ENCODE data around the gene NBAS.

- TF ChIP-seq POLR2AphosphoS5 (IDR thresholded peaks at IDR 0.05), result no peak
- TF ChIP-seq CTCF (IDR thresholded peaks at IDR 0.05; ENCODE audit: poor library complexity, severe bottlenecking), result no peak
- TF ChIP-seq REST (IDR thresholded peaks at IDR 0.05; ENCODE audit: borderline replicate concordance), result no peak
- TF ChIP-seq TAF1 (IDR thresholded peaks at IDR 0.05; ENCODE audit: low read depth), result no peak
- no peak for TF ChIP-seq EZH2 (IDR thresholded peaks at IDR 0.05; ENCODE audit: borderline replicate concordance, insufficient read depth, low read length, poor library complexity, severe bottlenecking)
These were observed 287.7 kb downstream of the NBAS start for GRCh38 chr2:15273452-15273851.

Data from neural cell (in vitro differentiated cells).